ENCODE measurements around the gene OSGIN1.

OSGIN1 gene

GRCh38 chr16:84007520-84007919, 54.5 kb downstream of the OSGIN1 start:
- DNase-seq = no peak

- DNase-seq = no peak
Observed at GRCh38 chr16:84007965-84008364, 54.9 kb downstream of the OSGIN1 start.

- no peak for DNase-seq
Observed at GRCh38 chr16:84009282-84009681, 56.2 kb downstream of the OSGIN1 start.

GRCh38 chr16:84013787-84014569, 60.9 kb downstream of the OSGIN1 start:
- peak; percentile 23 to 51 (median 40) for DNase-seq

- no peak for DNase-seq
Observed at GRCh38 chr16:84014570-84015327, 61.7 kb downstream of the OSGIN1 start.

GRCh38 chr16:84015399-84015798, 62.4 kb downstream of the OSGIN1 start:
- DNase-seq = no peak

All from stimulated activated naive CD4-positive, alpha-beta T cell (primary cell).